ENCODE results near the gene CDA. TPM values are rescaled to one million over a fixed set of nuclear protein-coding genes. Genes with fewer than 3 reads are reported as not detected.

Gene CDA
- total RNA-seq, 1 donor from 2014 or later, result 2.0 TPM

DNA sequence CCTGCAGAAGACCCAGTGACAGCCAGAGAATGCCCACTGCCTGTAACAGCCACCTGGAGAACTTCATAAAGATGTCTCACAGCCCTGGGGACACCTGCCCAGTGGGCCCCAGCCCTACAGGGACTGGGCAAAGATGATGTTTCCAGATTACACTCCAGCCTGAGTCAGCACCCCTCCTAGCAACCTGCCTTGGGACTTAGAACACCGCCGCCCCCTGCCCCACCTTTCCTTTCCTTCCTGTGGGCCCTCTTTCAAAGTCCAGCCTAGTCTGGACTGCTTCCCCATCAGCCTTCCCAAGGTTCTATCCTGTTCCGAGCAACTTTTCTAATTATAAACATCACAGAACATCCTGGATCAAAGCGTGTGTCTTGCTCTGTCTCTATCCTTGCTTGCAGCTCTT, 29.7 kb downstream of the CDA start:
- intact Hi-C loops (cut with micrococcal nuclease), result no loop called here
- Histone ChIP-seq H3K36me3 (no peaks in the 10 kb centered on the region), H3K9me3 (replicated peaks) (no peaks in the 10 kb centered on the region), H3K27ac (replicated peaks) (peak overlapping the region; percentile 73), H3K27me3 (ENCODE audit: low read depth) (no peaks in the 10 kb centered on the region), H3K4me1 (peaks cover 34% of the 10 kb centered on the region), H3K4me3 (no peak overlapping the region)
- peak; percentile 40 for DNase-seq
- TF ChIP-seq, protein P1, sequence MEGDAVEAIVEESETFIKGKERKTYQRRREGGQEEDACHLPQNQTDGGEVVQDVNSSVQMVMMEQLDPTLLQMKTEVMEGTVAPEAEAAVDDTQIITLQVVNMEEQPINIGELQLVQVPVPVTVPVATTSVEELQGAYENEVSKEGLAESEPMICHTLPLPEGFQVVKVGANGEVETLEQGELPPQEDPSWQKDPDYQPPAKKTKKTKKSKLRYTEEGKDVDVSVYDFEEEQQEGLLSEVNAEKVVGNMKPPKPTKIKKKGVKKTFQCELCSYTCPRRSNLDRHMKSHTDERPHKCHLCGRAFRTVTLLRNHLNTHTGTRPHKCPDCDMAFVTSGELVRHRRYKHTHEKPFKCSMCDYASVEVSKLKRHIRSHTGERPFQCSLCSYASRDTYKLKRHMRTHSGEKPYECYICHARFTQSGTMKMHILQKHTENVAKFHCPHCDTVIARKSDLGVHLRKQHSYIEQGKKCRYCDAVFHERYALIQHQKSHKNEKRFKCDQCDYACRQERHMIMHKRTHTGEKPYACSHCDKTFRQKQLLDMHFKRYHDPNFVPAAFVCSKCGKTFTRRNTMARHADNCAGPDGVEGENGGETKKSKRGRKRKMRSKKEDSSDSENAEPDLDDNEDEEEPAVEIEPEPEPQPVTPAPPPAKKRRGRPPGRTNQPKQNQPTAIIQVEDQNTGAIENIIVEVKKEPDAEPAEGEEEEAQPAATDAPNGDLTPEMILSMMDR (IDR thresholded peaks at IDR 0.05; ENCODE audit: borderline replicate concordance), result no peak

DNA sequence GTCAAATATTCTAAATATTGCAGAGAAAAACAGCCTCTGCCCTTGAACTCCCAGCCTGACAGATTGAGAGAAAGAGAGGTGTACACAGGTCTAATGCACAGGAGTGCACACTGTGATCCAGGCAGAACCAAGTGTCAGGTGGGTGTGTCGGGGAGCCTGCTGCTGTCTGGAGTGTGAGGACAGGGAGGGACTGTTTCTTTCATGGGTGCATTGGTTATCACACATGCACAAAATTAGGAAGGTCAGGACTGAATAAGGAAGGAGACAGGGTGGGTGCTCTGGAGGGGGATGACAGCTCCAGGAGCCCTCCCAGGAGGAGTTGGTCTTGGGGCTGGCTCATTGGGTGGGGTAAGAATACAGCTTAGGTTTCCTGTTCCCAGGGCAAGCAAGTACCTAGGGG, 31.1 kb downstream of the CDA start:
- Histone ChIP-seq H3K9me3 (replicated peaks) (no peaks in the 10 kb centered on the region), H3K4me3 (no peak overlapping the region), H3K27ac (replicated peaks) (no peak overlapping the region), H3K4me1 (peaks cover 27% of the 10 kb centered on the region), H3K36me3 (no peaks in the 10 kb centered on the region), H3K27me3 (ENCODE audit: low read depth) (no peaks in the 10 kb centered on the region)
- intact Hi-C loops (cut with micrococcal nuclease), result no loop called here
- no peak for DNase-seq
- TF ChIP-seq, protein P1 (IDR thresholded peaks at IDR 0.05; ENCODE audit: borderline replicate concordance), result no peak

DNA sequence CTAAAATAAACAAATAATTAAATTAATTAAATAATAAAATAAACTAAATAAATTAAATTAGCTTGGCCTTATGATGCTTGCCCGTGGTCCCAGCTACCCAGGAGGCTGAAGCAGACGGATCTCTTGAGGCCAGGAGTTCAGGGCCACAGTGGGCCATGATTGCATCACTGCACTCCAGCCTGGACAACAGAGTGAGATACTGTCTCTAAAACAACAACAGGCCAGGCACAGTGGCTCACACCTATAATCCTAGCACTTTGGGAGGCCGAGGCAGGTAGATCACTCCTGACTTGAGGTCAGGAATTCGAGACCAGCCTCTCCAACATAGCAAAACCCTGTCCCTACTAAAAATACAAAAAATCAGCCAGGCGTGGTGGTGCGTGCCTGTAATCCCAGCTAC, 32.1 kb downstream of the CDA start:
- Histone ChIP-seq H3K27me3 (ENCODE audit: low read depth) (no peaks in the 10 kb centered on the region), H3K9me3 (replicated peaks) (no peaks in the 10 kb centered on the region), H3K27ac (replicated peaks) (no peak overlapping the region), H3K36me3 (no peaks in the 10 kb centered on the region), H3K4me3 (no peak overlapping the region), H3K4me1 (peaks cover 20% of the 10 kb centered on the region)
- no peak for DNase-seq
- TF ChIP-seq, protein P1 (IDR thresholded peaks at IDR 0.05; ENCODE audit: borderline replicate concordance), result no peak
- intact Hi-C loops (cut with micrococcal nuclease), result no loop called here

DNA sequence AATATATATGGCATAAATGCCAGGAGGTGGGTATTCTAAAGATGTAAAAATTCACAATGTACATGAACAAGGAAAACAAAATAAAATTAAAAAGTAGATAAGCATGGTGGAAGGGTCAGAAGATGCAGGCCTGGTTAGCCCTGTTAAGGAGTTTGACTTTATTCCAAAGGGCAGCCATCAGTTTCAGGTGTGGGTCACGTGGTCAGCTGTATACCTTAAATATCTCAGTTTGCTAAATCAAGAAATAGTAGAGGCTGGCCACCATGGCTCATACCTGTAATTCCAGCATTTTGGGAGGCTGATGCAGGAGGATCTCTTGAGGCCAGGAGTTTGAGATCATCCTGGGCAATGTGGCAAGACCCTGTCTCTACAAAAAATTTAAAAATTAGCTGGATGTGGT, 35.8 kb downstream of the CDA start:
- no peaks in the 10 kb centered on the region for H3K4me1 ChIP-seq
- TF ChIP-seq, protein P1 (IDR thresholded peaks at IDR 0.05; ENCODE audit: borderline replicate concordance), result no peak
- H3K27ac ChIP-seq (replicated peaks), result no peak overlapping the region
- intact Hi-C loops (cut with micrococcal nuclease), result no loop called here
- H3K36me3 ChIP-seq, result no peaks in the 10 kb centered on the region
- no peaks in the 10 kb centered on the region for H3K27me3 ChIP-seq (ENCODE audit: low read depth)
- no peaks in the 10 kb centered on the region for H3K9me3 ChIP-seq (replicated peaks)
- no peak for DNase-seq
- no peak overlapping the region for H3K4me3 ChIP-seq

DNA sequence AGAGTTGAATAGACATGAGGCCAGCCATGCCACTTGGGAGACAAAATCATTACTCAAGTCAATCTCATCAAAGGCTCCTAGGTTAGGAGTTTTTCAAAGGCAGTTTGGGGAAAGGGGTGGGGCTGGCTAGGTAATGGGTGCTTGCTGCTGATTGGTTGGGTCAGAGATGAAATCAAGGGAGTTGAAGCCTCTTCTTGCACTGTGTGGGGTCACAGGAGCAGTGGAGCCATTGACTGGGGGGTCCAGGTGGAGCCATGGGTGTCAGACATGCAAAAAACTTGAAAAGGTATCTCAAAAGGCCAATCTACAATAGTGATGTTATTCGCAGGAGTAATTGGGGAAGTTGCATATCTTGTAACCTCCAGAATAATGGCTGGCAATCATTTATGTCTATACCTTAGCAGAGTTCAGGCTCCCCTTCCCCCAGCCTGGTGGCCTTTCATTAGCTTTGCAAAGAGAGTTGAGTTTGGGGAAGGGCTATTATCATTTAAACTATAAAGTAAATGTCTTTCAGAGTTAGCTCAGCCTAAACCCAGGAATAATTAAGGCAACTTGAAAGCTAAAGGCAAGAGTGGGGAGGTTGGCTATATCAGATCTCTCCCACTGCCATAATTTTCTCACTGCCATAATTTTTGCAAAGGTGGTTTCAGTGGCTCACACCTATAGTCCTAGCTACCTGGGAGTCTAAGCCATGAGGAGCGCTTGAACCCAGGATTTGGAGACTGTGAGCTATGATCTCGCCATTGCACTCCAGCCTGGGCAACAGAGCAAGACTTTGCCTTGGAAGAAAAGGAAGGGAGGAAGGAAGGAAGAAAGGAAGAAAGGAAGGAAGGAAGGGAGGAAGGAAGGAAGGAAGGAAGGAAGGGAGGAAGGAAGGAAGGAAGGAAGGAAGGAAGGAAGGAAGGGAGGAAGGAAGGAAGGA, 36.5 kb downstream of the CDA start:
- H3K4me3 ChIP-seq, result no peak overlapping the region
- TF ChIP-seq, protein P1 (IDR thresholded peaks at IDR 0.05; ENCODE audit: borderline replicate concordance), result no peak
- no peaks in the 10 kb centered on the region for H3K36me3 ChIP-seq
- no peaks in the 10 kb centered on the region for H3K4me1 ChIP-seq
- H3K27me3 ChIP-seq (ENCODE audit: low read depth), result no peaks in the 10 kb centered on the region
- no peaks in the 10 kb centered on the region for H3K9me3 ChIP-seq (replicated peaks)
- H3K27ac ChIP-seq (replicated peaks), result no peak overlapping the region
- intact Hi-C loops (cut with micrococcal nuclease), result no loop called here
- DNase-seq, result no peak
